GM18505 (cell line): ENCODE measurements around the gene UHRF1.

Experiments
- ATAC-seq: cut with Tn5 transposase; IDR thresholded peaks from one replicate; pipeline ENCODE4 v1.9.1; 2021; ENCODE audit not compliant: unreplicated experiment
- POLR2A ChIP-seq: IDR thresholded peaks from 4 replicates; pipeline ENCODE4 v1.6.1; 2011; ENCODE audit warnings: borderline replicate concordance; ENCODE audit not compliant: insufficient read depth, insufficient read length; ENCODE audit errors: extremely low read depth

The UHRF1 gene

GRCh38 chr19:4987256-4987655, 78.0 kb downstream of the UHRF1 start:
- ATAC-seq: no peak
- no peak for TF ChIP-seq POLR2A

- no peak for ATAC-seq
- no peak for TF ChIP-seq POLR2A
These were observed 78.5 kb downstream of the UHRF1 start for GRCh38 chr19:4987692-4988370.

DNA sequence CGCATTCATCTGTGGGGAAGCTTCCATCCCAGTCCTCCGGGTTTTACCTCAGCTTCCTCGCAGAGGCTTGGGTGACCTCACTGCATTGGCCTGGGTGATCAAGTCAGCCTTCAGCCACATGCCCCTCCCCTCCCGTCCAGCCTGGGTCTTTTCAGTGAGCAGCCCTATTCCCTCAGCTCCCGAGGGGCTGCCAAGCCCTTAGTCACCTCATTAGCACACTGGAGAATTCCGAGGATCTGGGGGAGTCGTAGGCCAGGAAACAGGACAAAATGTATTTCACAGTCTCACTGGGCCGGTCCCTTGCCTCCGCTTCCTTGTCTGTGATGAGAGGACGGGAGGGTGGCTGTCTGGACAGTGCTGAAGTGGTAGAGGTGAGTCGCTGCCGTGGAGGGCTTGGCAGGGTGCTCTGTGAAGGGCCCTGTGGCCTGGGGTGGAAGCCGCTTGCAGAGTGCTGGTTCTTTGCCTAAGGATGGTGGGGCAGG, 79.5 kb downstream of the UHRF1 start:
- no peak for TF ChIP-seq POLR2A
- ATAC-seq: no peak

- no peak for TF ChIP-seq POLR2A
- ATAC-seq: no peak
These were observed 81.0 kb downstream of the UHRF1 start for GRCh38 chr19:4990306-4990705.

DNA sequence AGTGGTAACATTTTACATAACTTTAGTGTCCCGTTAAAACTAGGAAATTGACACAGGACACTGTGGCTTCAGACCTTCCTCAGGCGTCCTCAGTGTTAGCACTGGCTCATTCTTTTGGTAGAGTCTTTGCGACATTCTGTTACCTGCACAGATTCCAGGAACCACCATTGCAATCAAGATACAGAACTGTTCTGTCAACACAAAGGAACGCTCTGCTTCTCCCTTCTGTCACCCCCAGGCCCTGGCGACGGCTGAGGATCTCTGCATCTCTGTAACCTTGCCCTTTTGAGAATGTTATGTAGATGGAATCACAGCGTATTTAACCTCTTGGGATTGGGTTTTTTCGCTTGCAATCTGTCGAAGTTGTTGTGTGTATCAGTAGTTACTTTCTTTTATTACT, 82.2 kb downstream of the UHRF1 start:
- TF ChIP-seq POLR2A: no peak
- no peak for ATAC-seq

DNA sequence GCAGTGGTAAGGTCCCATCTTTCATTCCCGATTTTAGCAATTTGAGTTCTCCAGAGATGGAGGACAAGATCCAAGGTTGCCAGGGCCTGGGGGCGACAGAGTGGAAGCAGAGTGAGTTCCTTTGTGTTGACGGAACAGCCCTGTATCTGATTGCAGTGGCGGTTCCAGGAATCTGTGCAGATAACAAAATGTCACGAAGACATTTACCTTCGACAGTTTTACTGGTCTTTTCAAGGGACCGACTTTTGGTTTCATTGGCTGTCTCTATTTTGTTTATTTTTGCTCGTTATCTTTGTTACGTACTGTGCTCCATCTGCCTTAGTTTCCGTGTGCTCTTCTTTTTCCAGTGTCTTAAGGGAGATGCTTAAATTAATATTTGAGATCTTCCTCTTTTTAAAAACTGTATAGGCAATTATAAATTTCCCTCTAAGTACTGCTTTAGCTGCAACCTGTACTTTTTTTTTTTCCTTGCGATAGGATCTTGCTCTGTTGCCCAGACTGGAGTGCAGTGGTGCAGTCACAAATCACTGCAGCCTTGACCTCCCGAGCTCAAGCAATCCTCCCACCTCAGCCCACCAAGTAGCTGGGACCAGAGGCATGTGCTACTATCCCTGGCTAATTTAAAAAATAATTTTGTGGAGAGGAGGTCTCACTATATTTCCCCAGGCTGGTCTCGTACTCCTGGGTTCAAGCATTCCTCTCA, 82.8 kb downstream of the UHRF1 start:
- TF ChIP-seq POLR2A: no peak
- no peak for ATAC-seq

DNA sequence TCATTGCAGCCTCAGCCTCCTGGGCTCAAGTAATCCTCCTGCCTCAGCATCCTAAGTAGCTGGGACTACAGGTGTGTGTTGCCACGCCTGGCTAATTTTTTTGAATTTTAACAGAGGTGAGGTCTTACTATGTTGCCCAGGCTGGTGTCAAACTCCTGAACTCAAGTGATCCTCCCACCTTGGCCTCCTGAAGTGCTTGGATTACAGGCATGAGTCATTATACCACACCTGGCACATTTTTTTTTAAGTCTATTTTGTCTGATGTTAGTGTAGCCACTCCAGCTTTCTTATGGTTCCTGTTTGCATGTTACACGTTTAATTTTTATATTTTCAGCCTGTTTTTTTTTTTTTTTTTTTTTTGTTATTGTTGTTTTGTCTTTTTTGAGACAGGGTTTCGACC, 84.4 kb downstream of the UHRF1 start:
- no peak for TF ChIP-seq POLR2A
- no peak for ATAC-seq

- ATAC-seq: no peak
- TF ChIP-seq POLR2A: no peak
These were observed 87.4 kb downstream of the UHRF1 start for GRCh38 chr19:4996701-4997100.

DNA sequence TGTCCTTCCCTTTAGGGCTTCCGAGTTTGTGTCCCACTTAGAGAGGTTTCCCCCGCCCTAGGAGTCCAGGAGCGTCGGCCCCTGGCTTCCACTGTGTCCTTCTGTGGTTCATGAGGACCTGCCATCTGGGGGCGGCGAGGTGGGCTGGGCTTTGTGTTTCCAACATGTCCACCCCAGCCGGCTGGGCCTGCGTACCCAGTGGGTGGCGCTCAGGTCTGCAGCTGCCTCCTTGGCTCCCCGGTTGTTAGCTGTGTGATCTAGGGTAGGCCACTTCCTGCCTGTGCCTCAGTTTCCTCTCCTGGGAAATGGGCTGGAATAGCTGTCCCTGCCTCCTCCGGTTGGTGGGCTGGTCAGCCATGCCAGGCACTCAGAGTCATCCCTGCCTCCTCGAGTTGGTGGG, 88.0 kb downstream of the UHRF1 start:
- ATAC-seq: no peak
- TF ChIP-seq POLR2A: no peak

GRCh38 chr19:5000120-5000611, 90.9 kb downstream of the UHRF1 start:
- no peak for TF ChIP-seq POLR2A
- no peak for ATAC-seq

DNA sequence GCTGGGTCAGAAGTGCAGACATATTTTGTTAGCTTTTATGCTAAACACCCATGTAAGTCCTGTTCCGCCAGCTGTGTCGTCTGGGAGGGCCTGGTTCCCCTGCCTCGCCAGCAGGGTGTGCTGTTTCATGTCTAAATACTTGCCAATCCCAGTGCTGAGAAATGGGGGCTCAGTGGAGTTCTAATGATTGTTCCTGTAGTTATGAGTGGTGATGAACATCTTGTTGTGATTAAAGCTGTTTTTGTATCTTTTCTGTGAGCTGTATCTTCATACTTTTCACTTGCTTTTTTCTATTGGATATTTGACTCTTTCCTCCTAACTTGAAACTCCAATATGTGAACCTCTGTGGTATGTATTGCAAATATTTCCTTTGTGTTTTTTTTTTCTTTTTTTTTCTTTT, 92.3 kb downstream of the UHRF1 start:
- no peak for ATAC-seq
- TF ChIP-seq POLR2A: no peak

- ATAC-seq: no peak
- TF ChIP-seq POLR2A: no peak
These were observed 92.8 kb downstream of the UHRF1 start for GRCh38 chr19:5002143-5002542.

DNA sequence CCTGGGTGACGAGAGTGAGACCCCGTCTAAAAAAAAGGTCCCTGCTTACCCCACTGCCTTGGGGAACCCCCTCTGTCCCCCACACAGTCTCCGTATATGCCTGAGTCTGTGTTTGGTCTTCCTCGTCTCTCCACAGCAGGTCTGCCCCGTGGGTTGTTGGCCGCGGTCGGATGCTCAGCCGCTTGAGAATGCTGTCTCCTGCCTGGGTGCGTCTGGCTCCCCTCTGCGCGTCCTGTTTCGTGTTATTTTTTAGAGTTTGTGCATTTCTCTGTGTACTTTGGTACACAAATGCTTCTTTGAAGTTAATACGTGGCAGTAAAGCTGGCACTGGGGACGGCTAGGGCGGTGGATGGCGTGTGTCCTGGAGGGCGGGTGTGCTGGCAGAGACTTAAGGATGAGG, 94.5 kb downstream of the UHRF1 start:
- no peak for ATAC-seq
- TF ChIP-seq POLR2A: no peak

DNA sequence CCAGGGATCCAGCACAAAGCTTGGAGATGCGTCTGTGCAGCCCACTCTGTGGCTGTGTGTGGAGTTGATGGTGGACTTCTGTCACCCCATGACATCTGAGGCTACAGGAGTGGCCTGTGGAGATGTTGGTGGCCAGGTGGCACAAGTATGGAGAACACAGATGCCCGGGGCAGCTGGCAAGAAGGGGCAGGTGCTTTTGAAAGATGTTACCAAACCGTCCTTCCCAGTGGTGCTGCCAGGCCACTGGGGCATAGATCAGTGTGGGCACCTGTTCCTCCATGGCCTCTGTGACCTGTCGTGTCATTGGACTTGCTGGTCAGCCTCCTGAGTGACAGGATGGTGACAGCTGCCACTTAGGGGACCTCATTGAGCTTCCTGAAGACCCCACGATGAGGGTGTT, 95.8 kb downstream of the UHRF1 start:
- ATAC-seq: no peak

More for the DNA sequence above, 95.8 kb downstream of the UHRF1 start:
- no peak for TF ChIP-seq POLR2A
